T-helper 17 cell (primary cell): Measurements from ENCODE around the gene ANO8. TPM values are rescaled to one million over a fixed set of nuclear protein-coding genes. Genes with fewer than 3 reads are reported as not detected.
"Not testable (repeated sequence)": the region's sequence is repeated elsewhere in the genome, so short reads cannot be mapped to it uniquely, and the experiment has no call there.

ENCODE experiments used
- ATAC-seq: fragments of 150-1000 bp; cut with Tn5 transposase; 2 replicates; pipeline ENCODE4 v1.10.0; 2021; ENCODE audit warnings: mild to moderate bottlenecking, moderate library complexity
- DNase-seq, 3 donors: peaks; one replicate each; pipeline versions ENCODE4 v3.0.0 to v3.0.0-alpha.2; 2020 to 2021
- H3K9me3 ChIP-seq: one replicate; pipeline ENCODE4 v1.7.0; 2013; ENCODE audit warnings: low read length, mild to moderate bottlenecking; ENCODE audit not compliant: control insufficient read depth, poor library complexity, severe bottlenecking
- H3K27ac Mint-ChIP-seq: one replicate; pipeline ENCODE4 v1.8.0; 2022; ENCODE audit warnings: mild to moderate bottlenecking, moderate library complexity, mixed read lengths
- H3K27me3 Mint-ChIP-seq: one replicate; pipeline ENCODE4 v1.8.0; 2022; ENCODE audit warnings: mixed read lengths
- H3K36me3 Mint-ChIP-seq: one replicate; pipeline ENCODE4 v1.8.0; 2022; ENCODE audit warnings: low read depth, mixed read lengths
- H3K4me1 Mint-ChIP-seq: one replicate; pipeline ENCODE4 v1.8.0; 2022; ENCODE audit warnings: mild to moderate bottlenecking, mixed read lengths
- H3K4me3 Mint-ChIP-seq: one replicate; pipeline ENCODE4 v1.8.0; 2022; ENCODE audit warnings: mild to moderate bottlenecking, moderate library complexity, mixed read lengths
- total RNA-seq, 4 donors: library from RNA in 2 of 4; stranded (reverse) in 2 of 4; gene quantifications; one replicate each; pipeline ENCODE4 v1.2.3 and lab custom pipeline; 2022 to 2026

The ANO8 gene
- total RNA-seq, 2 donors from 2014 or later: 15.9 to 17.7 TPM

- DNase-seq: peak; percentile 70 to 79 (median 77)
- peak; percentile 98 for ATAC-seq
- Mint-ChIP-seq H3K4me1 (peaks cover 5% of the 10 kb centered on the region), H3K27ac (peak overlapping the region; percentile 51), H3K4me3 (peak overlapping the region; percentile 90), H3K27me3 (no peaks in the 10 kb centered on the region), H3K36me3 (no peaks in the 10 kb centered on the region)
- no peaks in the 10 kb centered on the region for H3K9me3 ChIP-seq
Observed at GRCh38 chr19:17292301-17293074, 42.2 kb downstream of the ANO8 start.

GRCh38 chr19:17289489-17289888, 45.2 kb downstream of the ANO8 start:
- ATAC-seq: no peak

GRCh38 chr19:17286752-17287151, 47.9 kb downstream of the ANO8 start:
- H3K4me3 Mint-ChIP-seq: no peak overlapping the region
- ATAC-seq: no peak
- DNase-seq: no peak
- no peak overlapping the region for H3K27ac Mint-ChIP-seq
- H3K27me3 Mint-ChIP-seq: no peaks in the 10 kb centered on the region
- no peaks in the 10 kb centered on the region for H3K9me3 ChIP-seq
- H3K4me1 Mint-ChIP-seq: peaks cover 5% of the 10 kb centered on the region
- H3K36me3 Mint-ChIP-seq: no peaks in the 10 kb centered on the region

More at GRCh38 chr19:17289489-17289888, 45.2 kb downstream of the ANO8 start:
- Mint-ChIP-seq H3K27me3 (no peaks in the 10 kb centered on the region), H3K4me3 (no peak overlapping the region), H3K36me3 (no peaks in the 10 kb centered on the region), H3K27ac (no peak overlapping the region), H3K4me1 (peaks cover 5% of the 10 kb centered on the region)
- no peak for DNase-seq
- no peaks in the 10 kb centered on the region for H3K9me3 ChIP-seq

- H3K27me3 Mint-ChIP-seq: no peaks in the 10 kb centered on the region
- DNase-seq (no peak), ATAC-seq (no peak)
- no peaks in the 10 kb centered on the region for H3K9me3 ChIP-seq
- H3K27ac Mint-ChIP-seq: no peak overlapping the region
- peaks cover 5% of the 10 kb centered on the region for H3K4me1 Mint-ChIP-seq
- no peaks in the 10 kb centered on the region for H3K36me3 Mint-ChIP-seq
- no peak overlapping the region for H3K4me3 Mint-ChIP-seq
Observed at GRCh38 chr19:17286263-17286662, 48.4 kb downstream of the ANO8 start.

GRCh38 chr19:17285415-17286135, 49.1 kb downstream of the ANO8 start:
- Mint-ChIP-seq H3K27me3 (no peaks in the 10 kb centered on the region), H3K36me3 (no peaks in the 10 kb centered on the region), H3K4me3 (no peak overlapping the region), H3K27ac (no peak overlapping the region), H3K4me1 (peaks cover 5% of the 10 kb centered on the region)
- ATAC-seq (no peak), DNase-seq (no peak)
- no peaks in the 10 kb centered on the region for H3K9me3 ChIP-seq

GRCh38 chr19:17283504-17283996, 51.1 kb downstream of the ANO8 start:
- Mint-ChIP-seq H3K27me3 (no peaks in the 10 kb centered on the region), H3K27ac (no peak overlapping the region), H3K4me3 (no peak overlapping the region), H3K36me3 (no peaks in the 10 kb centered on the region), H3K4me1 (peaks cover 5% of the 10 kb centered on the region)
- ATAC-seq (no peak), DNase-seq (no peak)
- H3K9me3 ChIP-seq: no peaks in the 10 kb centered on the region

- Mint-ChIP-seq H3K4me1 (peaks cover 5% of the 10 kb centered on the region), H3K36me3 (no peaks in the 10 kb centered on the region), H3K4me3 (peak overlapping the region; percentile 89), H3K27ac (no peak overlapping the region), H3K27me3 (no peaks in the 10 kb centered on the region)
- no peaks in the 10 kb centered on the region for H3K9me3 ChIP-seq
- peak; percentile 63 to 69 (median 65) for DNase-seq
- ATAC-seq: peak; percentile 97
Observed at GRCh38 chr19:17282488-17283125, 52.0 kb downstream of the ANO8 start.

GRCh38 chr19:17281391-17282304, 53.0 kb downstream of the ANO8 start, which contains the start of gene ANKLE1:
TSS of gene ANKLE1 (plus strand) at chr19:17281901. CDS start at chr19:17281921, 20 bp downstream.
- H3K27ac Mint-ChIP-seq: no peak within 1 kb of the TSS
- H3K27me3 Mint-ChIP-seq: no peaks in the 10 kb centered on the region
- no peaks in the 10 kb centered on the region for H3K36me3 Mint-ChIP-seq
- peak within 1 kb of the TSS; percentile 89 for H3K4me3 Mint-ChIP-seq
- H3K9me3 ChIP-seq: no peaks in the 10 kb centered on the region
- no peak for DNase-seq
- peak; percentile 16 for ATAC-seq
- peaks cover 5% of the 10 kb centered on the region for H3K4me1 Mint-ChIP-seq

- no peak overlapping the region for H3K27ac Mint-ChIP-seq
- DNase-seq (no peak), ATAC-seq (no peak)
- H3K4me1 Mint-ChIP-seq: peaks cover 5% of the 10 kb centered on the region
- H3K9me3 ChIP-seq: no peaks in the 10 kb centered on the region
- no peaks in the 10 kb centered on the region for H3K36me3 Mint-ChIP-seq
- H3K27me3 Mint-ChIP-seq: no peaks in the 10 kb centered on the region
- no peak overlapping the region for H3K4me3 Mint-ChIP-seq
Observed at GRCh38 chr19:17279436-17279835, 55.2 kb downstream of the ANO8 start.

GRCh38 chr19:17275441-17276175, 59.0 kb downstream of the ANO8 start:
- no peaks in the 10 kb centered on the region for H3K9me3 ChIP-seq
- Mint-ChIP-seq H3K4me3 (no peak overlapping the region), H3K27ac (no peak overlapping the region), H3K36me3 (no peaks in the 10 kb centered on the region), H3K4me1 (no peaks in the 10 kb centered on the region), H3K27me3 (no peaks in the 10 kb centered on the region)
- DNase-seq (no peak), ATAC-seq (no peak)

GRCh38 chr19:17274892-17275291, 59.8 kb downstream of the ANO8 start:
- not testable (repeated sequence) for H3K9me3 ChIP-seq, DNase-seq, H3K36me3 Mint-ChIP-seq, H3K27me3 Mint-ChIP-seq, ATAC-seq, H3K4me1 Mint-ChIP-seq, H3K27ac Mint-ChIP-seq, H3K4me3 Mint-ChIP-seq
